NT2/D1 (cell line): ENCODE results near the gene CFAP20DC.

Experiments used
- SUZ12 ChIP-seq: IDR thresholded peaks from 2 replicates; pipeline ENCODE4 v1.6.1; 2011; ENCODE audit not compliant: insufficient read length, insufficient read depth; ENCODE audit errors: extremely low read depth
- YY1 ChIP-seq: IDR thresholded peaks from 2 replicates; pipeline ENCODE4 v1.6.1; 2011; ENCODE audit not compliant: insufficient read length, insufficient read depth
- ZNF274 ChIP-seq: IDR thresholded peaks from 2 replicates; pipeline ENCODE4 v1.6.1; 2011; ENCODE audit warnings: mild to moderate bottlenecking, low read depth, low read length

DNA sequence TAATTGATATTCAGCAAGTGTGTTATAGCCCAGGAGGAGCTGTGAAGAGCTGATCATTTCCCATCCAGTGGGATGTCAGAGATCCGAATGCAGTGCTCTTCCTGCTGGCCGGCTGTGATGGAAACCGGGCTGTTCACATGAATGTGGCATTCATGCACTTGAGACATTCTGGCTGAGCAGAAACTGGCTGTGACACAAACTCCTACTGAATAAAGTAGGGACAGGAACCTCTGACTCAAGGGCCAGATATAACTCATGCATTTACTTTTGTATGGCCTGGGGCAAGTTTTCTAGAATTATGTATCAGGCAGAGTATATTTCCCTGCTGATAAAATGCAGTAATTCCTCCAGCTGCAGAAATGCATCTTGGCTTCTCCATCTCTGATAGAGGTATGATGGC, 299.9 kb downstream of the CFAP20DC start:
- TF ChIP-seq SUZ12 (no peak), ZNF274 (no peak), YY1 (no peak)
